ENCODE results near the gene INSYN2B.

- TF ChIP-seq, protein P1, sequence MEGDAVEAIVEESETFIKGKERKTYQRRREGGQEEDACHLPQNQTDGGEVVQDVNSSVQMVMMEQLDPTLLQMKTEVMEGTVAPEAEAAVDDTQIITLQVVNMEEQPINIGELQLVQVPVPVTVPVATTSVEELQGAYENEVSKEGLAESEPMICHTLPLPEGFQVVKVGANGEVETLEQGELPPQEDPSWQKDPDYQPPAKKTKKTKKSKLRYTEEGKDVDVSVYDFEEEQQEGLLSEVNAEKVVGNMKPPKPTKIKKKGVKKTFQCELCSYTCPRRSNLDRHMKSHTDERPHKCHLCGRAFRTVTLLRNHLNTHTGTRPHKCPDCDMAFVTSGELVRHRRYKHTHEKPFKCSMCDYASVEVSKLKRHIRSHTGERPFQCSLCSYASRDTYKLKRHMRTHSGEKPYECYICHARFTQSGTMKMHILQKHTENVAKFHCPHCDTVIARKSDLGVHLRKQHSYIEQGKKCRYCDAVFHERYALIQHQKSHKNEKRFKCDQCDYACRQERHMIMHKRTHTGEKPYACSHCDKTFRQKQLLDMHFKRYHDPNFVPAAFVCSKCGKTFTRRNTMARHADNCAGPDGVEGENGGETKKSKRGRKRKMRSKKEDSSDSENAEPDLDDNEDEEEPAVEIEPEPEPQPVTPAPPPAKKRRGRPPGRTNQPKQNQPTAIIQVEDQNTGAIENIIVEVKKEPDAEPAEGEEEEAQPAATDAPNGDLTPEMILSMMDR (IDR thresholded peaks at IDR 0.05) = no peak
- no peak for TF ChIP-seq EP300 (IDR thresholded peaks at IDR 0.05)
Observed at GRCh38 chr5:169917500-169917899, 62.8 kb downstream of the INSYN2B start.
